Heart left ventricle (tissue), 13 donors: ENCODE data around the gene SMYD1.

Experiments
- POLR2A ChIP-seq, 2 donors: fragments of 450-650 bp; IDR thresholded peaks; one replicate each; pipeline ENCODE4 v1.6.1; 2017; ENCODE audit warnings: antibody characterized with exemption in 2 of 2, mild to moderate bottlenecking in 2 of 2, moderate library complexity in 2 of 2
- TF ChIP-seq, protein P1 (sequence below), 12 donors: fragments of 200-600 bp; sonication (generic) in 4 of 12; IDR thresholded peaks; one replicate each; pipeline versions ENCODE4 v1.5.0 to v1.8.0; 2018 to 2022; ENCODE audit warnings: antibody characterized with exemption in 12 of 12, mild to moderate bottlenecking in 5 of 12
- donor health status: ischemic (EF 13 %, LVEDD 7.1; RV severe dilation, severe dysfunction).
- donor health status: DM: no; HTN: yes; CAD: no.
- donor health status: DM: no; HTN: no; CAD: no.
- donor health status: ischemic (EF 25% LVEDD 6.9; RV normal size, moderate dysfunction).
- donor health status: ischemic (EF 25% LVEDD 5.7; RV mildly dilated, moderate dysfunction).
- donor health status: ischemic (EF 35%, LVEDD 5.7; RV mildly dilated, moderate dysfunction).
- donor health status: nonischemic (EF 11% LVEDD 7.7; RV severe dilation, severe dysfunction).
- donor health status: DM: yes; HTN: yes; CAD: no.
- donor health status: PGD.
- donor health status: ischemic (EF 29% LVEDD 5.4; RV normal size, mild dysfunction).
- donor health status: nonischemic (EF 23%, LVEDD 6.1; RV moderate dilation, normal function).

DNA sequence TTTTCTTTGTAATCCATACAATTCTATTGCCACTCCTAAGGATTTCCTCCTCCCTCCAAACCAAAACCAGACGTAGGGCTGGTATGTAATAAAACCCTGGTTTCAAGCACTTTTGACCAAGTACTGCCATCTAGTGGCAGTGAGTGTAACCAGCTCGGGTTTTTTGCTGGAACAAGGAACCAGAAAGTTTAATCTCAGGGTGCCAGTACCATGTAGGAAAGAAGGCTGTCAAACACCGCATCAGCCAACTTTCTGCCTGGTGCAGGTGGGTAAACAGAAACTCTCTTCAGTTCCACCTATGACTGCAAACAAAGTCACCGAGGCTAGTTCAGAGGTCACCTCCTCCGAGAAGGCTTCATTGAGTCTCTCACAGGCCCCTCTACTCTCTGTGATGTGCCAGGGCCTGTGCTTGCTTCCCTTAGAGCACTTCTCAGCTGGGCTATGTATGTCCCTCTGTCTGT lies 92.4 kb downstream of the SMYD1 start:
- TF ChIP-seq, protein P1, sequence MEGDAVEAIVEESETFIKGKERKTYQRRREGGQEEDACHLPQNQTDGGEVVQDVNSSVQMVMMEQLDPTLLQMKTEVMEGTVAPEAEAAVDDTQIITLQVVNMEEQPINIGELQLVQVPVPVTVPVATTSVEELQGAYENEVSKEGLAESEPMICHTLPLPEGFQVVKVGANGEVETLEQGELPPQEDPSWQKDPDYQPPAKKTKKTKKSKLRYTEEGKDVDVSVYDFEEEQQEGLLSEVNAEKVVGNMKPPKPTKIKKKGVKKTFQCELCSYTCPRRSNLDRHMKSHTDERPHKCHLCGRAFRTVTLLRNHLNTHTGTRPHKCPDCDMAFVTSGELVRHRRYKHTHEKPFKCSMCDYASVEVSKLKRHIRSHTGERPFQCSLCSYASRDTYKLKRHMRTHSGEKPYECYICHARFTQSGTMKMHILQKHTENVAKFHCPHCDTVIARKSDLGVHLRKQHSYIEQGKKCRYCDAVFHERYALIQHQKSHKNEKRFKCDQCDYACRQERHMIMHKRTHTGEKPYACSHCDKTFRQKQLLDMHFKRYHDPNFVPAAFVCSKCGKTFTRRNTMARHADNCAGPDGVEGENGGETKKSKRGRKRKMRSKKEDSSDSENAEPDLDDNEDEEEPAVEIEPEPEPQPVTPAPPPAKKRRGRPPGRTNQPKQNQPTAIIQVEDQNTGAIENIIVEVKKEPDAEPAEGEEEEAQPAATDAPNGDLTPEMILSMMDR (IDR thresholded peaks at IDR 0.05): peak; percentile 73 to 90 (median 86)
- TF ChIP-seq POLR2A (IDR thresholded peaks at IDR 0.05): no peak
